SK-N-SH (cell line): Measurements from ENCODE around the gene EFNA3. TPM values are rescaled to one million over a fixed set of nuclear protein-coding genes. Genes with fewer than 3 reads are reported as not detected.

Source experiments
- CTCF ChIA-PET: fragments of 300-600, 350-600 bp; formaldehyde crosslinking; extraction: SDS; loops from one replicate; lab custom pipeline; 2021; lab: Yijun Ruan, JAX
- POLR2A ChIA-PET: fragments of 350-600 bp; sonication (Branson Sonifier 250); formaldehyde crosslinking; extraction: SDS; loops from one replicate; lab custom pipeline; 2020; ENCODE audit warnings: antibody characterized with exemption, inconsistent platforms; lab: Yijun Ruan, JAX
- DNase-seq: peaks from one replicate; pipeline ENCODE4 v3.0.0; 2012
- H2AFZ ChIP-seq: fragments of 200-600 bp; sonication (generic); 2 replicates; pipeline ENCODE4 v1.8.1; 2016; ENCODE audit warnings: antibody characterized with exemption, mild to moderate bottlenecking, low read depth
- H3F3A ChIP-seq: fragments of 200-600 bp; sonication (generic); replicated peaks from 2 replicates; pipeline ENCODE3; 2016; ENCODE audit warnings: antibody characterized with exemption, mild to moderate bottlenecking; ENCODE audit not compliant: insufficient read depth
- H3K27ac ChIP-seq, 2 experiments: fragments of 200-500 bp in 1 of 2; fragments of 200-600 bp in 1 of 2; sonication (Bioruptor generic) in 1 of 2; sonication (generic), shearing (Covaris generic) in 1 of 2; 2 replicates each; pipeline versions ENCODE4 v1.5.1 to v1.6.1; 2014 to 2016; ENCODE audit warnings: low read depth in 2 of 2, inconsistent platforms in 1 of 2, low read length in 1 of 2, mild to moderate bottlenecking in 1 of 2, mixed read lengths in 1 of 2
- H3K27me3 ChIP-seq: fragments of 200-600 bp; sonication (generic), shearing (Covaris generic); 2 replicates; pipeline ENCODE4 v1.6.1; 2016; ENCODE audit warnings: mixed run types; ENCODE audit not compliant: insufficient read depth
- H3K36me3 ChIP-seq, 2 experiments: fragments of 200-500 bp in 1 of 2; fragments of 200-600 bp in 1 of 2; sonication (Bioruptor generic) in 1 of 2; sonication (generic) in 1 of 2; replicated peaks in 1 of 2; 2 replicates each; pipeline versions ENCODE3 to v1.5.1; 2014 to 2016; ENCODE audit warnings: low read length in 1 of 2, mild to moderate bottlenecking in 1 of 2; ENCODE audit not compliant: insufficient read depth in 2 of 2, control insufficient read depth in 1 of 2
- H3K4me1 ChIP-seq, 2 experiments: fragments of 200-500 bp in 1 of 2; fragments of 200-600 bp in 1 of 2; sonication (Bioruptor generic) in 1 of 2; sonication (generic), shearing (Covaris generic) in 1 of 2; 2 replicates each; pipeline versions ENCODE4 v1.5.1 to v1.6.1; 2014 to 2016; ENCODE audit warnings: low read depth in 1 of 2, low read length in 1 of 2, mixed run types in 1 of 2; ENCODE audit not compliant: insufficient read depth in 2 of 2, control insufficient read depth in 1 of 2
- H3K4me2 ChIP-seq: fragments of 200-600 bp; sonication (generic), shearing (Covaris generic); 2 replicates; pipeline ENCODE4 v1.6.1; 2017; ENCODE audit warnings: mixed run types
- H3K4me3 ChIP-seq, 2 experiments: fragments of 200-500 bp in 1 of 2; fragments of 200-600 bp in 1 of 2; sonication (Bioruptor generic) in 1 of 2; sonication (generic), shearing (Covaris generic) in 1 of 2; 2 replicates each; pipeline versions ENCODE4 v1.5.1 to v1.8.1; 2014 to 2016; ENCODE audit warnings: low read depth in 2 of 2, inconsistent platforms in 1 of 2, low read length in 1 of 2, mild to moderate bottlenecking in 1 of 2, mixed read lengths in 1 of 2, moderate library complexity in 1 of 2
- H3K79me2 ChIP-seq: fragments of 200-600 bp; sonication (generic); 2 replicates; pipeline ENCODE4 v1.8.1; 2017; ENCODE audit warnings: mild to moderate bottlenecking; ENCODE audit not compliant: insufficient read depth
- H3K9ac ChIP-seq: fragments of 200-600 bp; sonication (generic); 2 replicates; pipeline ENCODE4 v1.6.1; 2017; ENCODE audit warnings: mixed run types
- H3K9me2 ChIP-seq: fragments of 200-600 bp; sonication (generic); 2 replicates; pipeline ENCODE4 v1.6.1; 2017; ENCODE audit warnings: mixed run types
- H3K9me3 ChIP-seq: fragments of 200-600 bp; sonication (generic); 2 replicates; pipeline ENCODE4 v1.6.1; 2017; ENCODE audit warnings: mixed run types, mild to moderate bottlenecking, moderate library complexity
- H4K20me1 ChIP-seq: fragments of 200-600 bp; sonication (generic); 2 replicates; pipeline ENCODE4 v1.6.1; 2017; ENCODE audit warnings: mild to moderate bottlenecking, mixed run types; ENCODE audit not compliant: insufficient read depth
- CHD2 ChIP-seq: fragments of 150-350 bp; IDR thresholded peaks from 2 replicates; pipeline ENCODE4 v1.6.1; 2018; ENCODE audit warnings: low read length; ENCODE audit not compliant: partially characterized antibody
- EP300 ChIP-seq, 2 experiments: IDR thresholded peaks; 2 replicates each; pipeline versions ENCODE4 v1.4.0 to v1.6.1; 2012; ENCODE audit warnings: borderline replicate concordance in 1 of 2, low read depth in 1 of 2, low read length in 1 of 2
- FOXJ3 ChIP-seq: sonication (generic); formaldehyde crosslinking; IDR thresholded peaks from 2 replicates; pipeline ENCODE4 v1.5.1; 2020; ENCODE audit warnings: mild to moderate bottlenecking, missing genetic modification reagents
- GABPA ChIP-seq: IDR thresholded peaks from 2 replicates; pipeline ENCODE4 v1.4.0; 2012; ENCODE audit warnings: low read depth, mild to moderate bottlenecking
- JUND ChIP-seq: IDR thresholded peaks from 2 replicates; pipeline ENCODE4 v1.4.0; 2012
- MAX ChIP-seq: IDR thresholded peaks from 2 replicates; pipeline ENCODE4 v1.4.0; 2012; ENCODE audit warnings: low read depth
- MEF2A ChIP-seq: IDR thresholded peaks from 2 replicates; pipeline ENCODE4 v1.4.0; 2012; ENCODE audit warnings: low read depth, borderline replicate concordance
- MXI1 ChIP-seq: IDR thresholded peaks from 2 replicates; pipeline ENCODE4 v1.6.1; 2012; ENCODE audit warnings: mild to moderate bottlenecking, low read depth, low read length, improper control_type of control experiment
- NFIC ChIP-seq: IDR thresholded peaks from 2 replicates; pipeline ENCODE4 v1.4.0; 2012; ENCODE audit warnings: borderline replicate concordance
- NRF1 ChIP-seq: IDR thresholded peaks from 2 replicates; pipeline ENCODE4 v1.6.1; 2012; ENCODE audit warnings: low read depth, mild to moderate bottlenecking, low read length
- PBX3 ChIP-seq: IDR thresholded peaks from 2 replicates; pipeline ENCODE4; 2012
- RAD21 ChIP-seq: IDR thresholded peaks from 2 replicates; pipeline ENCODE4 v1.6.1; 2012; ENCODE audit warnings: mild to moderate bottlenecking, low read length
- SMC3 ChIP-seq: IDR thresholded peaks from 2 replicates; pipeline ENCODE4 v1.6.1; 2012; ENCODE audit warnings: low read depth, low read length, improper control_type of control experiment
- TEAD4 ChIP-seq: IDR thresholded peaks from 2 replicates; pipeline ENCODE4 v1.4.0; 2012; ENCODE audit warnings: mild to moderate bottlenecking, borderline replicate concordance; ENCODE audit not compliant: insufficient read depth
- WGBS: methylation state at CpG from one replicate; pipeline ENCODE4 v1.1.6; 2017; ENCODE audit warnings: low lambda C conversion rate; 5-methylcytosine and 5-hydroxymethylcytosine counted together
- polyA plus RNA-seq, 3 experiments: library from polyadenylated mRNA; depleted of rRNA; stranded (reverse); fragments of >200 nt; gene quantifications; 2 replicates each; pipeline ENCODE4 v1.2.3, GENCODE V29; 2012
- TF ChIP-seq, protein P1 (sequence below): IDR thresholded peaks from 2 replicates; pipeline ENCODE4 v1.6.1; 2012; ENCODE audit warnings: mild to moderate bottlenecking, low read depth, low read length, moderate library complexity
- TF ChIP-seq, protein P2 (sequence below): fragments of 200-600 bp; sonication (generic); IDR thresholded peaks from 2 replicates; pipeline ENCODE4 v1.6.1; 2017; ENCODE audit warnings: antibody characterized with exemption, mild to moderate bottlenecking, moderate library complexity

Gene EFNA3
- polyA plus RNA-seq, 1 of the 3 experiments (the other 2 are of a cell fraction): 6.0 TPM

GRCh38 chr1:155049651-155050559, 28.7 kb upstream of the EFNA3 start:
- Histone ChIP-seq H3K4me2 (peak overlapping the region; percentile 97), H3K27me3 (no peaks in the 10 kb centered on the region), H3K9ac (peak overlapping the region; percentile 45; the same call in 1 of the 2 replicates), H2AFZ (no peak overlapping the region), H3K27ac (peak overlapping the region; percentile 61 to 92), H3K4me3 (peak overlapping the region; percentile 84 to 98), H3K9me2 (no peaks in the 10 kb centered on the region), H3F3A (peaks cover 13% of the 10 kb centered on the region), H3K36me3 (peaks cover 0 to 9% of the 10 kb centered on the region in 2 experiments), H4K20me1 (no peaks in the 10 kb centered on the region), H3K9me3 (no peaks in the 10 kb centered on the region), H3K4me1 (peaks cover 14 to 45% of the 10 kb centered on the region in 2 experiments), H3K79me2 (peaks cover 8% of the 10 kb centered on the region; the same call in 1 of the 2 replicates)
- WGBS: 30% methylated on average over 9 of the region's 10 CpGs
- CTCF ChIA-PET: interaction anchor here (0.8 to 26.0 kb wide), 23 partner anchors 8 to 143 kb away, joined by 3 to 573 read pairs (median 6); partner anchors contain the start of genes EFNA3, EFNA4, FLAD1 and KRTCAP2
- POLR2A ChIA-PET: interaction anchor here (1.3 kb wide), 1 partner anchor 123 kb away, joined by 3 read pairs; the partner anchor contains the start of gene KRTCAP2
- TF ChIP-seq FOXJ3 (no peak), NFIC (0 out of 2 replicates have a peak, but pooled peaks have one; percentile 30), EP300 (IDR thresholded peaks at IDR 0.05; ENCODE audit: borderline replicate concordance in 1 of 2, low read depth in 1 of 2, low read length in 1 of 2) (no peak), JUND (no peak), PBX3 (peak; percentile 23; the same call in 1 of the 2 replicates)
- DNase-seq: no peak

- no peaks in the 10 kb centered on the region for H3K27me3 ChIP-seq
- peak within 1 kb of the TSS; percentile 61 to 92 for H3K27ac ChIP-seq
- H4K20me1 ChIP-seq: no peaks in the 10 kb centered on the region
- ChIA-PET POLR2A (interaction anchor here (0.8 to 1.6 kb wide), 6 partner anchors 30 to 122 kb away, joined by 3 to 5 read pairs (median 4); partner anchors contain the start of genes KRTCAP2, LENEP, PBXIP1 and SHC1), CTCF (interaction anchor here (0.6 to 26.0 kb wide), 36 partner anchors 9 to 760 kb away, joined by 3 to 573 read pairs (median 4); partner anchors contain the start of genes EFNA3, EFNA4, FLAD1 and KRTCAP2)
- peaks cover 7 to 42% of the 10 kb centered on the region in 2 experiments for H3K4me1 ChIP-seq
- peak within 1 kb of the TSS; percentile 74 for H3K9ac ChIP-seq
- peak within 1 kb of the TSS; percentile 97 for H3K4me2 ChIP-seq
- DNase-seq: peak; percentile 99
- WGBS: 1% methylated on average over 29 of the region's 99 CpGs
- H3F3A ChIP-seq: peaks cover 13% of the 10 kb centered on the region
- no peaks in the 10 kb centered on the region for H3K9me3 ChIP-seq
- peaks cover 8% of the 10 kb centered on the region; the same call in 1 of the 2 replicates for H3K79me2 ChIP-seq
- peak within 1 kb of the TSS; percentile 81; the same call in 1 of the 2 replicates for H2AFZ ChIP-seq
- H3K36me3 ChIP-seq: peaks cover 0 to 13% of the 10 kb centered on the region in 2 experiments
- H3K4me3 ChIP-seq: peak within 1 kb of the TSS; percentile 84 to 98
- no peaks in the 10 kb centered on the region for H3K9me2 ChIP-seq
- TF ChIP-seq MXI1 (peak; percentile 76), MAX (peak; percentile 79), NFIC (0 out of 2 replicates have a peak, but pooled peaks have one; percentile 9), NRF1 (peak; percentile 42), MEF2A (no peak), TEAD4 (no peak), CHD2 (peak; percentile 42), GABPA (no peak; the same call in 1 of the 2 replicates), RAD21 (peak; percentile 40), SMC3 (peak; percentile 50)
- TF ChIP-seq, protein P1, sequence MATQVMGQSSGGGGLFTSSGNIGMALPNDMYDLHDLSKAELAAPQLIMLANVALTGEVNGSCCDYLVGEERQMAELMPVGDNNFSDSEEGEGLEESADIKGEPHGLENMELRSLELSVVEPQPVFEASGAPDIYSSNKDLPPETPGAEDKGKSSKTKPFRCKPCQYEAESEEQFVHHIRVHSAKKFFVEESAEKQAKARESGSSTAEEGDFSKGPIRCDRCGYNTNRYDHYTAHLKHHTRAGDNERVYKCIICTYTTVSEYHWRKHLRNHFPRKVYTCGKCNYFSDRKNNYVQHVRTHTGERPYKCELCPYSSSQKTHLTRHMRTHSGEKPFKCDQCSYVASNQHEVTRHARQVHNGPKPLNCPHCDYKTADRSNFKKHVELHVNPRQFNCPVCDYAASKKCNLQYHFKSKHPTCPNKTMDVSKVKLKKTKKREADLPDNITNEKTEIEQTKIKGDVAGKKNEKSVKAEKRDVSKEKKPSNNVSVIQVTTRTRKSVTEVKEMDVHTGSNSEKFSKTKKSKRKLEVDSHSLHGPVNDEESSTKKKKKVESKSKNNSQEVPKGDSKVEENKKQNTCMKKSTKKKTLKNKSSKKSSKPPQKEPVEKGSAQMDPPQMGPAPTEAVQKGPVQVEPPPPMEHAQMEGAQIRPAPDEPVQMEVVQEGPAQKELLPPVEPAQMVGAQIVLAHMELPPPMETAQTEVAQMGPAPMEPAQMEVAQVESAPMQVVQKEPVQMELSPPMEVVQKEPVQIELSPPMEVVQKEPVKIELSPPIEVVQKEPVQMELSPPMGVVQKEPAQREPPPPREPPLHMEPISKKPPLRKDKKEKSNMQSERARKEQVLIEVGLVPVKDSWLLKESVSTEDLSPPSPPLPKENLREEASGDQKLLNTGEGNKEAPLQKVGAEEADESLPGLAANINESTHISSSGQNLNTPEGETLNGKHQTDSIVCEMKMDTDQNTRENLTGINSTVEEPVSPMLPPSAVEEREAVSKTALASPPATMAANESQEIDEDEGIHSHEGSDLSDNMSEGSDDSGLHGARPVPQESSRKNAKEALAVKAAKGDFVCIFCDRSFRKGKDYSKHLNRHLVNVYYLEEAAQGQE: peak; percentile 40; the same call in 1 of the 2 replicates
- TF ChIP-seq, protein P2, sequence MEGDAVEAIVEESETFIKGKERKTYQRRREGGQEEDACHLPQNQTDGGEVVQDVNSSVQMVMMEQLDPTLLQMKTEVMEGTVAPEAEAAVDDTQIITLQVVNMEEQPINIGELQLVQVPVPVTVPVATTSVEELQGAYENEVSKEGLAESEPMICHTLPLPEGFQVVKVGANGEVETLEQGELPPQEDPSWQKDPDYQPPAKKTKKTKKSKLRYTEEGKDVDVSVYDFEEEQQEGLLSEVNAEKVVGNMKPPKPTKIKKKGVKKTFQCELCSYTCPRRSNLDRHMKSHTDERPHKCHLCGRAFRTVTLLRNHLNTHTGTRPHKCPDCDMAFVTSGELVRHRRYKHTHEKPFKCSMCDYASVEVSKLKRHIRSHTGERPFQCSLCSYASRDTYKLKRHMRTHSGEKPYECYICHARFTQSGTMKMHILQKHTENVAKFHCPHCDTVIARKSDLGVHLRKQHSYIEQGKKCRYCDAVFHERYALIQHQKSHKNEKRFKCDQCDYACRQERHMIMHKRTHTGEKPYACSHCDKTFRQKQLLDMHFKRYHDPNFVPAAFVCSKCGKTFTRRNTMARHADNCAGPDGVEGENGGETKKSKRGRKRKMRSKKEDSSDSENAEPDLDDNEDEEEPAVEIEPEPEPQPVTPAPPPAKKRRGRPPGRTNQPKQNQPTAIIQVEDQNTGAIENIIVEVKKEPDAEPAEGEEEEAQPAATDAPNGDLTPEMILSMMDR: peak; percentile 88
These were observed 27.9 kb upstream of the EFNA3 start, which contains the start of gene ADAM15 for GRCh38 chr1:155050560-155051341. Gene ADAM15 (plus strand): TSS chr1:155051316. CDS start chr1:155051387, 71 bp downstream.
